Measurements from ENCODE around the gene DAPK1. TPM values are rescaled to one million over a fixed set of nuclear protein-coding genes. Genes with fewer than 3 reads are reported as not detected.

DAPK1 gene
- total RNA-seq, 1 donor from 2014 or later, result 35.1 TPM

DNA sequence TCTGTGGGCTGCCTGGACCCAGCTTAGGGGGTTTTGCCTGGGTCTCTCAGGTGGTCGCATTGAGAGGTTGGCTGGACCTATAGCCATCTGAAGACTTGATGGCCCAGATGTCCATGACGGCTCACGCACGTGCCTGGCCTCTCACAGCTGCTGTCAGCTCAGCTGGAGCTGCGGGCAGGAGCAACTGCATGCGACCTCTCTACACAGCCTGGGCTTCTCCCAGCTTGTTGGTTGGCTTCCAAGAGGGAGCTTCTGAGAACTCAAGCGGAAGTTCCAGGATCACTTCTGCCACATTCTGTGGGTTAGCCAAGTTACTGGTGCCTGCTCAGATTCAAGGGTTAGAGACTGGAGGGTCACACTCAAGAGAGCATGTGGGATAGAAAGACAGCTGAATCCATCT, 99.2 kb downstream of the DAPK1 start:
- Histone ChIP-seq H3K36me3 (ENCODE audit: insufficient read depth, low read length) (no peaks in the 10 kb centered on the region), H3K27me3 (ENCODE audit: insufficient read depth, low read length) (no peaks in the 10 kb centered on the region), H2AFZ (ENCODE audit: low read depth, low read length) (no peak overlapping the region), H3K4me1 (ENCODE audit: insufficient read depth, low read length) (peaks cover 43% of the 10 kb centered on the region), H3K9me3 (ENCODE audit: insufficient read depth, low read depth, low read length) (no peaks in the 10 kb centered on the region), H3K9ac (ENCODE audit: low read length) (no peak overlapping the region), H3K4me2 (ENCODE audit: low read length) (no peak overlapping the region), H3K27ac (ENCODE audit: low read depth, low read length) (no peak overlapping the region), H3K79me2 (ENCODE audit: insufficient read depth, low read length) (no peaks in the 10 kb centered on the region), H3K4me3 (ENCODE audit: insufficient read depth, low read depth, low read length) (no peak overlapping the region), H4K20me1 (ENCODE audit: insufficient read depth, low read length) (no peaks in the 10 kb centered on the region)
- TF ChIP-seq EZH2 (IDR thresholded peaks at IDR 0.05; ENCODE audit: insufficient read depth, low read length), result no peak
- TF ChIP-seq, protein P1, sequence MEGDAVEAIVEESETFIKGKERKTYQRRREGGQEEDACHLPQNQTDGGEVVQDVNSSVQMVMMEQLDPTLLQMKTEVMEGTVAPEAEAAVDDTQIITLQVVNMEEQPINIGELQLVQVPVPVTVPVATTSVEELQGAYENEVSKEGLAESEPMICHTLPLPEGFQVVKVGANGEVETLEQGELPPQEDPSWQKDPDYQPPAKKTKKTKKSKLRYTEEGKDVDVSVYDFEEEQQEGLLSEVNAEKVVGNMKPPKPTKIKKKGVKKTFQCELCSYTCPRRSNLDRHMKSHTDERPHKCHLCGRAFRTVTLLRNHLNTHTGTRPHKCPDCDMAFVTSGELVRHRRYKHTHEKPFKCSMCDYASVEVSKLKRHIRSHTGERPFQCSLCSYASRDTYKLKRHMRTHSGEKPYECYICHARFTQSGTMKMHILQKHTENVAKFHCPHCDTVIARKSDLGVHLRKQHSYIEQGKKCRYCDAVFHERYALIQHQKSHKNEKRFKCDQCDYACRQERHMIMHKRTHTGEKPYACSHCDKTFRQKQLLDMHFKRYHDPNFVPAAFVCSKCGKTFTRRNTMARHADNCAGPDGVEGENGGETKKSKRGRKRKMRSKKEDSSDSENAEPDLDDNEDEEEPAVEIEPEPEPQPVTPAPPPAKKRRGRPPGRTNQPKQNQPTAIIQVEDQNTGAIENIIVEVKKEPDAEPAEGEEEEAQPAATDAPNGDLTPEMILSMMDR (IDR thresholded peaks at IDR 0.05; ENCODE audit: insufficient read depth, low read depth, low read length), result no peak
- peaks cover 8% of the 10 kb centered on the region for H3K36me3 Mint-ChIP-seq (ENCODE audit: low read depth, unreplicated experiment)
- FAIRE-seq, result no peak
- H3K27ac Mint-ChIP-seq (ENCODE audit: unreplicated experiment), result no peak overlapping the region
- peaks cover 38% of the 10 kb centered on the region for H3K4me1 Mint-ChIP-seq (ENCODE audit: low read depth, unreplicated experiment)
- H3K27me3 Mint-ChIP-seq (ENCODE audit: low read depth, unreplicated experiment), result no peaks in the 10 kb centered on the region
- H3K9me3 Mint-ChIP-seq (ENCODE audit: unreplicated experiment), result no peaks in the 10 kb centered on the region
- no peak for DNase-seq (ENCODE audit: low read depth)
- H3K4me3 Mint-ChIP-seq (ENCODE audit: unreplicated experiment), result no peak overlapping the region

DNA sequence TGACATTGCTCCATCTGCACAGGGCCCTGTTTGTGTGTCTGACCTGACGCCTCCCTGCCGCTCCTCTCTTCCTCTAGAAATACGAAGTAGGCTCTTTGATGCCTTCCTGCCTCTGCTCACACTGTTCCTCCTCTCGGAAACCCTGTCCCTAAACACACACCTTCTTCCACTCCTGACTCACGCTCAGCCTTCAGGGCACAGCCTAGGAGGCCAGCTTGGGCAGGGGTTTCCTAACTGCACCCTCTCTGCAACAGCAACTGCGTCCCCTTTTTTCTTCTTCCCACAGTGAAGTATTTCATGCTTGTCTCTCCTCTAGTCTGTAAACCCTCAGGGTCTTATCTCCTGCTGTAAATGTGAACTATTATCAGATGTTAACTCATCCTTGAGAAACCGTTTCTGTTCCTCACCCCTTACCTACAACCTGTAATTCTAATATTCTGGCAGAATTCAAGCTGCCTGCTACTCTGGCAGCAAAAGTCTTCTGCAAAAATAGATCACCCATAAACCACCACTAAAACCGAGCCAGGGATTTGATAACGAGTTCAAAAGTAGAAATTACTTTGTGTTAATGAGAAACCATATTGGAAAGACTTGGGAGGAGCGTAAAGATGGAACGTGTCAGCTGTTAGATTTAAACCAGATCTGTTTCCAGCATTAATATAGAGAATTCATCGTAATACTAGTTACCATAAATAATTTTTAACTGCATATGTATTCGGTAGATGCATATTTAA, 100.2 kb downstream of the DAPK1 start:
- H3K27ac Mint-ChIP-seq (ENCODE audit: unreplicated experiment), result no peak overlapping the region
- FAIRE-seq (no peak), DNase-seq (ENCODE audit: low read depth) (no peak)
- H3K9me3 Mint-ChIP-seq (ENCODE audit: unreplicated experiment), result no peaks in the 10 kb centered on the region
- no peak overlapping the region for H3K4me3 Mint-ChIP-seq (ENCODE audit: unreplicated experiment)
- Histone ChIP-seq H4K20me1 (ENCODE audit: insufficient read depth, low read length) (no peaks in the 10 kb centered on the region), H3K27me3 (ENCODE audit: insufficient read depth, low read length) (no peaks in the 10 kb centered on the region), H2AFZ (ENCODE audit: low read depth, low read length) (no peak overlapping the region), H3K4me2 (ENCODE audit: low read length) (no peak overlapping the region), H3K4me3 (ENCODE audit: insufficient read depth, low read depth, low read length) (no peak overlapping the region), H3K9me3 (ENCODE audit: insufficient read depth, low read depth, low read length) (no peaks in the 10 kb centered on the region), H3K36me3 (ENCODE audit: insufficient read depth, low read length) (no peaks in the 10 kb centered on the region), H3K27ac (ENCODE audit: low read depth, low read length) (no peak overlapping the region), H3K9ac (ENCODE audit: low read length) (no peak overlapping the region), H3K4me1 (ENCODE audit: insufficient read depth, low read length) (peaks cover 35% of the 10 kb centered on the region), H3K79me2 (ENCODE audit: insufficient read depth, low read length) (no peaks in the 10 kb centered on the region)
- H3K4me1 Mint-ChIP-seq (ENCODE audit: low read depth, unreplicated experiment), result peaks cover 34% of the 10 kb centered on the region
- H3K27me3 Mint-ChIP-seq (ENCODE audit: low read depth, unreplicated experiment), result no peaks in the 10 kb centered on the region
- H3K36me3 Mint-ChIP-seq (ENCODE audit: low read depth, unreplicated experiment), result peaks cover 8% of the 10 kb centered on the region
- TF ChIP-seq, protein P1 (IDR thresholded peaks at IDR 0.05; ENCODE audit: insufficient read depth, low read depth, low read length), result no peak
- no peak for TF ChIP-seq EZH2 (IDR thresholded peaks at IDR 0.05; ENCODE audit: insufficient read depth, low read length)
